ENCODE measurements around the gene RNF207. TPM values are rescaled to one million over a fixed set of nuclear protein-coding genes. Genes with fewer than 3 reads are reported as not detected.

RNF207 gene
- total and polyA plus RNA-seq, 2 of the 13 experiments (the other 11 are each of a cell fraction or from before 2014, with no cell fraction given): 9.8 to 15.9 TPM

DNA sequence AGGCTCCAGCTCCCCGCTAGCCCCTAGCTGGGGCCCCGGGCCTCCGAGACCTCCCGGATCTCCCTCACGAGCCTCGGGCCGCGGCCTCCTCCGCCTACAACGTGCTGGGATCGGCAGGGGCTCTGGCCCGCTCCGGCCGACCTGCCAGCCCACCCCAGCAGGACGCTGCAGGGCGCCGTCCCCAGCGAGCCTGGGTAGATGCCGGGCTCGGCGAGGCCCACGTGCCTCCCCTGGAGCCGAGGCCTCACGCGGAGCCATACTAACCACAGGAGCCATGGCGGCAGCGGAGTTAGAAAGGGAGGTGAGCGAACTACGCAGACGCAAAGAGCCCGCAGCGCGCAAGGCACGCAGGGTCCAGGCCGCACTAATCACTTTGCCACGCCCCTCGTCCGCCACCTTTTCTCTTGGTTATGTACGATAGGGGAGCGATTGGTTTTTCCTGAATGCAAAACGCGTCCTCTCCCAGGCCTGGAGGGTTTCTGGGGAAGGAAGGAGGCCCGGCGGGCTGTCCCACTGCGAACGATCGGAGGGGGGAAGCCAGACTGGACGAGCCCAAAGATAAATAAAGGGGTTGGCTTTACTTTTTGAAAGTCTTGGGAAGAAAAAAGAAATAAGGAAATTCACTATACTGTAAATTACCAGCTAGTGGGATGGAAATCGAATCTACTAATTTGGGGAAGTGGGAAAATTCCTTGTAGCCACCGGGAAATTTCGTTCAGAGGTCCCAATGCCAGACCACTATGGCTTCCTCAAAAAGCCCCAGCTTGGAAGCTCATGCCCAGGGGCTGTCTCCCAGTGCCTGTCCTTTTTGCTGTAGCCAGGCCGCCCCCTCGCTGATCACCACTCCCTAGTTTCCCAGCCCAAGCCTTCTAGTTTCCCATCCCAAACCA, 6.4 kb upstream of the RNF207 start, which contains the start of gene RPL22 (continued):
- TF ChIP-seq, protein P1, sequence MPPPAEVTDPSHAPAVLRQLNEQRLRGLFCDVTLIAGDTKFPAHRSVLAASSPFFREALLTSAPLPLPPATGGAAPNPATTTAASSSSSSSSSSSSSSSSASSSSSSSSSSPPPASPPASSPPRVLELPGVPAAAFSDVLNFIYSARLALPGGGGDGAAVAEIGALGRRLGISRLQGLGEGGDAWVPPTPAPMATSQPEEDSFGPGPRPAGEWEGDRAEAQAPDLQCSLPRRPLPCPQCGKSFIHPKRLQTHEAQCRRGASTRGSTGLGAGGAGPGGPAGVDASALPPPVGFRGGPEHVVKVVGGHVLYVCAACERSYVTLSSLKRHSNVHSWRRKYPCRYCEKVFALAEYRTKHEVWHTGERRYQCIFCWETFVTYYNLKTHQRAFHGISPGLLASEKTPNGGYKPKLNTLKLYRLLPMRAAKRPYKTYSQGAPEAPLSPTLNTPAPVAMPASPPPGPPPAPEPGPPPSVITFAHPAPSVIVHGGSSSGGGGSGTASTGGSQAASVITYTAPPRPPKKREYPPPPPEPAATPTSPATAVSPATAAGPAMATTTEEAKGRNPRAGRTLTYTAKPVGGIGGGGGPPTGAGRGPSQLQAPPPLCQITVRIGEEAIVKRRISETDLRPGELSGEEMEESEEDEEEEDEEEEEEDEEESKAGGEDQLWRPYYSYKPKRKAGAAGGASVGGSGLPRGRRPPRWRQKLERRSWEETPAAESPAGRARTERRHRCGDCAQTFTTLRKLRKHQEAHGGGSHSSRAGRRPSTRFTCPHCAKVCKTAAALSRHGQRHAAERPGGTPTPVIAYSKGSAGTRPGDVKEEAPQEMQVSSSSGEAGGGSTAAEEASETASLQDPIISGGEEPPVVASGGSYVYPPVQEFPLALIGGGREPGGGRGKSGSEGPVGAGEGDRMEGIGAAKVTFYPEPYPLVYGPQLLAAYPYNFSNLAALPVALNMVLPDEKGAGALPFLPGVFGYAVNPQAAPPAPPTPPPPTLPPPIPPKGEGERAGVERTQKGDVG (CRISPR knock-in tag; IDR thresholded peaks at IDR 0.05; ENCODE audit: borderline replicate concordance): no peak
- TF ChIP-seq ZNF292 (CRISPR knock-in tag; IDR thresholded peaks at IDR 0.05; ENCODE audit: borderline replicate concordance, low read depth) (no peak), ZBTB7A (CRISPR knock-in tag; IDR thresholded peaks at IDR 0.05) (peak; percentile 92), FOXA1 (IDR thresholded peaks at IDR 0.05) (no peak), FOXA1 (CRISPR knock-in tag; IDR thresholded peaks at IDR 0.05) (peak; percentile 81), ZBTB7B (CRISPR knock-in tag; IDR thresholded peaks at IDR 0.05) (peak; percentile 46; the same call in 1 of the 2 replicates), ZSCAN29 (CRISPR knock-in tag; conservative IDR thresholded peaks at IDR 0.05) (0 out of 2 replicates have a peak, but pooled peaks have one; percentile 33), XBP1 (CRISPR knock-in tag; IDR thresholded peaks at IDR 0.05) (0 out of 2 replicates have a peak, but pooled peaks have one; percentile 86), SRSF1 (optimal IDR thresholded peaks at IDR 0.05; ENCODE audit: low read depth, low read length) (peak; percentile 29), KLF9 (CRISPR knock-in tag; IDR thresholded peaks at IDR 0.05; ENCODE audit: low read depth) (peak; percentile 74; the same call in 1 of the 2 replicates), HMGXB3 (CRISPR knock-in tag; IDR thresholded peaks at IDR 0.05; ENCODE audit: borderline replicate concordance) (peak; percentile 91), ERF (CRISPR knock-in tag; IDR thresholded peaks at IDR 0.05) (peak; percentile 81), ZNF891 (CRISPR knock-in tag; IDR thresholded peaks at IDR 0.05) (peak; percentile 85; the same call in 1 of the 2 replicates), ZNF431 (CRISPR knock-in tag; IDR thresholded peaks at IDR 0.05; ENCODE audit: borderline replicate concordance, low read depth) (peak; percentile 73; the same call in 1 of the 2 replicates), ZSCAN25 (CRISPR knock-in tag; IDR thresholded peaks at IDR 0.05) (no peak), ZNF3 (CRISPR knock-in tag; IDR thresholded peaks at IDR 0.05) (no peak)
- TF ChIP-seq, protein P2, sequence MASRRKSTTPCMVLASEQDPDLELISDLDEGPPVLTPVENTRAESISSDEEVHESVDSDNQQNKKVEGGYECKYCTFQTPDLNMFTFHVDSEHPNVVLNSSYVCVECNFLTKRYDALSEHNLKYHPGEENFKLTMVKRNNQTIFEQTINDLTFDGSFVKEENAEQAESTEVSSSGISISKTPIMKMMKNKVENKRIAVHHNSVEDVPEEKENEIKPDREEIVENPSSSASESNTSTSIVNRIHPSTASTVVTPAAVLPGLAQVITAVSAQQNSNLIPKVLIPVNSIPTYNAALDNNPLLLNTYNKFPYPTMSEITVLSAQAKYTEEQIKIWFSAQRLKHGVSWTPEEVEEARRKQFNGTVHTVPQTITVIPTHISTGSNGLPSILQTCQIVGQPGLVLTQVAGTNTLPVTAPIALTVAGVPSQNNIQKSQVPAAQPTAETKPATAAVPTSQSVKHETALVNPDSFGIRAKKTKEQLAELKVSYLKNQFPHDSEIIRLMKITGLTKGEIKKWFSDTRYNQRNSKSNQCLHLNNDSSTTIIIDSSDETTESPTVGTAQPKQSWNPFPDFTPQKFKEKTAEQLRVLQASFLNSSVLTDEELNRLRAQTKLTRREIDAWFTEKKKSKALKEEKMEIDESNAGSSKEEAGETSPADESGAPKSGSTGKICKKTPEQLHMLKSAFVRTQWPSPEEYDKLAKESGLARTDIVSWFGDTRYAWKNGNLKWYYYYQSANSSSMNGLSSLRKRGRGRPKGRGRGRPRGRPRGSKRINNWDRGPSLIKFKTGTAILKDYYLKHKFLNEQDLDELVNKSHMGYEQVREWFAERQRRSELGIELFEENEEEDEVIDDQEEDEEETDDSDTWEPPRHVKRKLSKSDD (CRISPR knock-in tag; IDR thresholded peaks at IDR 0.05; ENCODE audit: low read depth): peak; percentile 96
